Thymus (tissue), 11 donors: ENCODE data around the gene TOMM22. TPM values are rescaled to one million over a fixed set of nuclear protein-coding genes. Genes with fewer than 3 reads are reported as not detected.

Source experiments
- DNase-seq, 9 donors: peaks; one replicate each; pipeline ENCODE4 v3.0.0-alpha.2; 2013; ENCODE audit warnings: low spot score in 9 of 9, low read depth in 6 of 9, missing footprints in 1 of 9
- H3K27ac ChIP-seq, 2 donors: one replicate each; pipeline ENCODE4 v1.5.1; 2013; ENCODE audit warnings: control low read depth in 1 of 2, low read depth in 1 of 2, low read length in 1 of 2, mild to moderate bottlenecking in 1 of 2, moderate library complexity in 1 of 2
- H3K27me3 ChIP-seq, 2 donors: one replicate each; pipeline ENCODE4 v1.5.1; 2013; ENCODE audit warnings: low read length in 1 of 2; ENCODE audit not compliant: control insufficient read depth in 2 of 2, insufficient read depth in 1 of 2
- H3K36me3 ChIP-seq, 2 donors: one replicate each; pipeline ENCODE4 v1.5.1; 2013; ENCODE audit warnings: low read length in 1 of 2, mild to moderate bottlenecking in 1 of 2, moderate library complexity in 1 of 2; ENCODE audit not compliant: control insufficient read depth in 2 of 2, insufficient read depth in 2 of 2
- H3K4me1 ChIP-seq, 2 donors: one replicate each; pipeline ENCODE4 v1.5.1; 2013; ENCODE audit warnings: low read length in 2 of 2; ENCODE audit not compliant: control insufficient read depth in 2 of 2, insufficient read depth in 2 of 2
- H3K4me3 ChIP-seq, 2 donors: one replicate each; pipeline ENCODE4 v1.5.1; 2013; ENCODE audit warnings: low read length in 2 of 2, control low read depth in 1 of 2, mild to moderate bottlenecking in 1 of 2
- H3K9me3 ChIP-seq, 2 donors: one replicate each; pipeline ENCODE4 v1.5.1; 2013; ENCODE audit warnings: low read length in 1 of 2, mild to moderate bottlenecking in 1 of 2; ENCODE audit not compliant: control insufficient read depth in 2 of 2, insufficient read depth in 1 of 2
- WGBS: extraction: QIAGEN DNeasy Blood & Tissue Kit; methylation state at CpG from one replicate; pipeline ENCODE4 v1.1.7; 2013; 5-methylcytosine and 5-hydroxymethylcytosine counted together
- polyA plus RNA-seq: library from polyadenylated mRNA; stranded (reverse); fragments of 200-250 nt; gene quantifications from one replicate; pipeline ENCODE4 v1.2.3, GENCODE V29; 2013
- total RNA-seq: library from RNA; stranded (reverse); fragments of 120-200 nt; gene quantifications from one replicate; pipeline ENCODE4 v1.2.4, GENCODE V29; 2013
- donor health status: healthy.

TOMM22 gene
- total and polyA plus RNA-seq, 2 donors: 38.9 to 63.9 TPM

- H3K27me3 ChIP-seq: no peaks in the 10 kb centered on the region
- no peak for DNase-seq
- 95% methylated on average over 5 of the region's 5 CpGs for WGBS
- H3K9me3 ChIP-seq: no peaks in the 10 kb centered on the region
- H3K27ac ChIP-seq: no peak overlapping the region
- H3K4me3 ChIP-seq: no peak overlapping the region
- no peaks in the 10 kb centered on the region for H3K4me1 ChIP-seq
- no peaks in the 10 kb centered on the region for H3K36me3 ChIP-seq
Measured at GRCh38 chr22:38649841-38650522, 31.8 kb upstream of the TOMM22 start.

DNA sequence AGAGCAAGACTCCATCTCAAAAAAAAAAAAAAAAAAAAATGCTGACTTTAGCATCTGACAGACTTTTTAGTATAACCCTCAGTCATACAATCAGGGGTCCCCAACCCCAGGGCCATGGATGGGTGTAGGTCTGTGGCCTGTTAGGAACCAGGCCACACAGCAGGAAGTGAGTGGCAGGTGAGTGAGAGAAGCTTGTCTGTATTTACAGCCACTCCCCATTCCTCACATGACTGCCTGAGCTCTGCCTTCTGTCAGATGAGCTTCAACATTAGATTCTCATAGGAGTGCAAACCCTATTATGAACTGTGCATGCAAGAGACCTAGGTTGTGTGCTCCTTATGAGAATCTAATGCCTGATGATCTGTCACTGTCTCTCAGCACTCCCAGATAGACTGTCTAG is 28.9 kb upstream of the TOMM22 start:
- Histone ChIP-seq H3K27me3 (no peaks in the 10 kb centered on the region), H3K36me3 (no peaks in the 10 kb centered on the region), H3K4me1 (peaks cover 11 to 13% of the 10 kb centered on the region in 2 donors), H3K4me3 (no peak overlapping the region), H3K27ac (no peak overlapping the region), H3K9me3 (peaks cover 0 to 5% of the 10 kb centered on the region in 2 donors)
- DNase-seq: peak in 1 of 9 donors; percentile 17

- DNase-seq: no peak
- Histone ChIP-seq H3K27ac (no peak overlapping the region), H3K27me3 (no peaks in the 10 kb centered on the region), H3K36me3 (no peaks in the 10 kb centered on the region), H3K4me3 (no peak overlapping the region), H3K4me1 (peaks cover 11 to 13% of the 10 kb centered on the region in 2 donors), H3K9me3 (peaks cover 0 to 5% of the 10 kb centered on the region in 2 donors)
- WGBS: 98% methylated on average over 8 of the region's 8 CpGs
Measured at GRCh38 chr22:38653741-38654140, 28.0 kb upstream of the TOMM22 start.

GRCh38 chr22:38655519-38656255 is 26.1 kb upstream of the TOMM22 start:
- Histone ChIP-seq H3K27ac (peak overlapping the region in 1 of 2 donors; percentile 81), H3K36me3 (no peaks in the 10 kb centered on the region), H3K4me3 (peak overlapping the region; percentile 78 to 92), H3K27me3 (no peaks in the 10 kb centered on the region), H3K4me1 (peaks cover 11 to 13% of the 10 kb centered on the region in 2 donors), H3K9me3 (peaks cover 0 to 5% of the 10 kb centered on the region in 2 donors)
- DNase-seq: peak in 3 of 9 donors; percentile 6 to 7 (median 6)
- 14% methylated on average over 22 of the region's 22 CpGs for WGBS

- under 1% methylated on average over 66 of the region's 66 CpGs for WGBS
- Histone ChIP-seq H3K9me3 (peaks cover 0 to 5% of the 10 kb centered on the region in 2 donors), H3K27ac (peak within 1 kb of the TSS; percentile 80 to 81), H3K4me1 (peaks cover 11 to 13% of the 10 kb centered on the region in 2 donors), H3K4me3 (peak within 1 kb of the TSS; percentile 78 to 92), H3K27me3 (no peaks in the 10 kb centered on the region), H3K36me3 (peaks cover 0 to 2% of the 10 kb centered on the region in 2 donors)
- DNase-seq: peak; percentile 57 to 84 (median 78)
Measured at GRCh38 chr22:38656256-38657044, 25.3 kb upstream of the TOMM22 start, which contains the start of the genes CBY1 and FAM227A. CBY1 (plus strand) TSS chr22:38656638; CDS start chr22:38668055, 11,417 bp downstream. FAM227A (minus strand) TSS chr22:38656392; CDS start chr22:38650168, 6,224 bp downstream.

- H3K36me3 ChIP-seq: peaks cover 4 to 6% of the 10 kb centered on the region in 2 donors
- peaks cover 11 to 13% of the 10 kb centered on the region in 2 donors for H3K4me1 ChIP-seq
- peaks cover 0 to 5% of the 10 kb centered on the region in 2 donors for H3K9me3 ChIP-seq
- DNase-seq: peak; percentile 11 to 62 (median 25)
- 14% methylated on average over 16 of the region's 16 CpGs for WGBS
- H3K27me3 ChIP-seq: no peaks in the 10 kb centered on the region
- peak overlapping the region; percentile 80 to 81 for H3K27ac ChIP-seq
- peak overlapping the region; percentile 78 to 92 for H3K4me3 ChIP-seq
Measured at GRCh38 chr22:38657045-38657909, 24.5 kb upstream of the TOMM22 start.

- WGBS: 98% methylated on average over 5 of the region's 5 CpGs
- no peak for DNase-seq
- Histone ChIP-seq H3K4me3 (no peak overlapping the region), H3K36me3 (peaks cover 16 to 20% of the 10 kb centered on the region in 2 donors), H3K4me1 (no peaks in the 10 kb centered on the region), H3K27ac (no peak overlapping the region), H3K9me3 (no peaks in the 10 kb centered on the region), H3K27me3 (no peaks in the 10 kb centered on the region)
Measured at GRCh38 chr22:38674888-38675287, 6.9 kb upstream of the TOMM22 start.

- Histone ChIP-seq H3K36me3 (peaks cover 14 to 18% of the 10 kb centered on the region in 2 donors), H3K27ac (no peak overlapping the region), H3K9me3 (no peaks in the 10 kb centered on the region), H3K27me3 (no peaks in the 10 kb centered on the region), H3K4me1 (no peaks in the 10 kb centered on the region), H3K4me3 (no peak overlapping the region)
- over 99% methylated on average over 3 of the region's 3 CpGs for WGBS
- no peak for DNase-seq
Measured at GRCh38 chr22:38675833-38676232, 5.9 kb upstream of the TOMM22 start.
